Measurements from ENCODE around the gene KAT5.
"Not testable (repeated sequence)": the region's sequence is repeated elsewhere in the genome, so short reads cannot be mapped to it uniquely, and the experiment has no call there.

The KAT5 gene

GRCh38 chr11:65711785-65712632 lies at the start of gene KAT5:
KAT5 (plus strand) TSS chr11:65712252; CDS start chr11:65712268, 16 bp downstream.
- H3K27me3 ChIP-seq (ENCODE audit: control insufficient read depth, insufficient read depth, low read length): no peaks in the 10 kb centered on the region
- H3K9me3 ChIP-seq (ENCODE audit: control insufficient read depth, low read length): no peaks in the 10 kb centered on the region
- peak within 1 kb of the TSS; percentile 80 for H3K9ac ChIP-seq (ENCODE audit: low read length)
- H3K4me3 ChIP-seq (ENCODE audit: low read length): peak within 1 kb of the TSS; percentile 56
- peaks cover 16% of the 10 kb centered on the region for H3K4me1 ChIP-seq (ENCODE audit: control insufficient read depth, insufficient read depth, low read length)
- peaks cover 32% of the 10 kb centered on the region for H3K36me3 ChIP-seq (ENCODE audit: control insufficient read depth, insufficient read depth, low read length)

GRCh38 chr11:65662799-65663638 lies 49.0 kb upstream of the KAT5 start, which contains the start of gene RELA:
RELA (minus strand) TSS chr11:65662916; CDS start chr11:65662832, 84 bp downstream.
- peaks cover 19% of the 10 kb centered on the region for H3K4me1 ChIP-seq (ENCODE audit: control insufficient read depth, insufficient read depth, low read length)
- H3K9ac ChIP-seq (ENCODE audit: low read length): peak within 1 kb of the TSS; percentile 99
- H3K36me3 ChIP-seq (ENCODE audit: control insufficient read depth, insufficient read depth, low read length): peaks cover 9% of the 10 kb centered on the region
- H3K9me3 ChIP-seq (ENCODE audit: control insufficient read depth, low read length): no peaks in the 10 kb centered on the region
- no peaks in the 10 kb centered on the region for H3K27me3 ChIP-seq (ENCODE audit: control insufficient read depth, insufficient read depth, low read length)
- H3K4me3 ChIP-seq (ENCODE audit: low read length): peak within 1 kb of the TSS; percentile 74

GRCh38 chr11:65663639-65664200 lies 48.3 kb upstream of the KAT5 start:
- H3K9ac ChIP-seq (ENCODE audit: low read length): peak overlapping the region; percentile 99
- no peaks in the 10 kb centered on the region for H3K27me3 ChIP-seq (ENCODE audit: control insufficient read depth, insufficient read depth, low read length)
- H3K4me3 ChIP-seq (ENCODE audit: low read length): peak overlapping the region; percentile 74
- peaks cover 9% of the 10 kb centered on the region for H3K36me3 ChIP-seq (ENCODE audit: control insufficient read depth, insufficient read depth, low read length)
- no peaks in the 10 kb centered on the region for H3K9me3 ChIP-seq (ENCODE audit: control insufficient read depth, low read length)
- H3K4me1 ChIP-seq (ENCODE audit: control insufficient read depth, insufficient read depth, low read length): peaks cover 19% of the 10 kb centered on the region

- Histone ChIP-seq H3K9ac (ENCODE audit: low read length) (no peak overlapping the region), H3K36me3 (ENCODE audit: control insufficient read depth, insufficient read depth, low read length) (no peaks in the 10 kb centered on the region), H3K4me1 (ENCODE audit: control insufficient read depth, insufficient read depth, low read length) (no peaks in the 10 kb centered on the region), H3K27me3 (ENCODE audit: control insufficient read depth, insufficient read depth, low read length) (no peaks in the 10 kb centered on the region), H3K4me3 (ENCODE audit: low read length) (no peak overlapping the region), H3K9me3 (ENCODE audit: control insufficient read depth, low read length) (no peaks in the 10 kb centered on the region)
These were observed 39.7 kb upstream of the KAT5 start for GRCh38 chr11:65672180-65672860.

- no peak overlapping the region for H3K4me3 ChIP-seq (ENCODE audit: low read length)
- H3K27me3 ChIP-seq (ENCODE audit: control insufficient read depth, insufficient read depth, low read length): no peaks in the 10 kb centered on the region
- no peaks in the 10 kb centered on the region for H3K4me1 ChIP-seq (ENCODE audit: control insufficient read depth, insufficient read depth, low read length)
- no peaks in the 10 kb centered on the region for H3K36me3 ChIP-seq (ENCODE audit: control insufficient read depth, insufficient read depth, low read length)
- no peak overlapping the region for H3K9ac ChIP-seq (ENCODE audit: low read length)
- H3K9me3 ChIP-seq (ENCODE audit: control insufficient read depth, low read length): no peaks in the 10 kb centered on the region
These were observed 39.1 kb upstream of the KAT5 start for GRCh38 chr11:65672982-65673381.

- Histone ChIP-seq H3K27me3 (ENCODE audit: control insufficient read depth, insufficient read depth, low read length) (no peaks in the 10 kb centered on the region), H3K36me3 (ENCODE audit: control insufficient read depth, insufficient read depth, low read length) (no peaks in the 10 kb centered on the region), H3K4me3 (ENCODE audit: low read length) (no peak overlapping the region), H3K4me1 (ENCODE audit: control insufficient read depth, insufficient read depth, low read length) (no peaks in the 10 kb centered on the region), H3K9ac (ENCODE audit: low read length) (no peak overlapping the region), H3K9me3 (ENCODE audit: control insufficient read depth, low read length) (no peaks in the 10 kb centered on the region)
These were observed 31.8 kb upstream of the KAT5 start for GRCh38 chr11:65680192-65680743.

- not testable (repeated sequence) for H3K4me3 ChIP-seq (ENCODE audit: low read length); H3K36me3 ChIP-seq (ENCODE audit: control insufficient read depth, insufficient read depth, low read length); H3K9me3 ChIP-seq (ENCODE audit: control insufficient read depth, low read length); H3K9ac ChIP-seq (ENCODE audit: low read length); H3K27me3 ChIP-seq (ENCODE audit: control insufficient read depth, insufficient read depth, low read length); H3K4me1 ChIP-seq (ENCODE audit: control insufficient read depth, insufficient read depth, low read length)
These were observed 28.6 kb upstream of the KAT5 start for GRCh38 chr11:65683480-65683879.

- no peaks in the 10 kb centered on the region for H3K9me3 ChIP-seq (ENCODE audit: control insufficient read depth, low read length)
- no peaks in the 10 kb centered on the region for H3K36me3 ChIP-seq (ENCODE audit: control insufficient read depth, insufficient read depth, low read length)
- H3K4me1 ChIP-seq (ENCODE audit: control insufficient read depth, insufficient read depth, low read length): no peaks in the 10 kb centered on the region
- H3K9ac ChIP-seq (ENCODE audit: low read length): no peak overlapping the region
- H3K4me3 ChIP-seq (ENCODE audit: low read length): no peak overlapping the region
- no peaks in the 10 kb centered on the region for H3K27me3 ChIP-seq (ENCODE audit: control insufficient read depth, insufficient read depth, low read length)
These were observed 26.1 kb upstream of the KAT5 start for GRCh38 chr11:65685981-65686380.

GRCh38 chr11:65691847-65692246 lies 20.2 kb upstream of the KAT5 start:
- peaks cover 30% of the 10 kb centered on the region for H3K4me1 ChIP-seq (ENCODE audit: control insufficient read depth, insufficient read depth, low read length)
- H3K36me3 ChIP-seq (ENCODE audit: control insufficient read depth, insufficient read depth, low read length): not testable (repeated sequence)

GRCh38 chr11:65692367-65692766 lies 19.7 kb upstream of the KAT5 start:
- no peaks in the 10 kb centered on the region for H3K27me3 ChIP-seq (ENCODE audit: control insufficient read depth, insufficient read depth, low read length)
- H3K4me3 ChIP-seq (ENCODE audit: low read length): no peak overlapping the region
- H3K36me3 ChIP-seq (ENCODE audit: control insufficient read depth, insufficient read depth, low read length): no peaks in the 10 kb centered on the region

More at GRCh38 chr11:65691847-65692246, 20.2 kb upstream of the KAT5 start:
- H3K9ac ChIP-seq (ENCODE audit: low read length): peak overlapping the region; percentile 73
- not testable (repeated sequence) for H3K4me3 ChIP-seq (ENCODE audit: low read length); H3K27me3 ChIP-seq (ENCODE audit: control insufficient read depth, insufficient read depth, low read length); H3K9me3 ChIP-seq (ENCODE audit: control insufficient read depth, low read length)

GRCh38 chr11:65695459-65696241 lies 16.4 kb upstream of the KAT5 start:
- Histone ChIP-seq H3K9ac (ENCODE audit: low read length) (no peak overlapping the region), H3K4me3 (ENCODE audit: low read length) (no peak overlapping the region), H3K9me3 (ENCODE audit: control insufficient read depth, low read length) (no peaks in the 10 kb centered on the region), H3K27me3 (ENCODE audit: control insufficient read depth, insufficient read depth, low read length) (no peaks in the 10 kb centered on the region), H3K4me1 (ENCODE audit: control insufficient read depth, insufficient read depth, low read length) (peaks cover 37% of the 10 kb centered on the region), H3K36me3 (ENCODE audit: control insufficient read depth, insufficient read depth, low read length) (no peaks in the 10 kb centered on the region)

More at GRCh38 chr11:65692367-65692766, 19.7 kb upstream of the KAT5 start:
- Histone ChIP-seq H3K9me3 (ENCODE audit: control insufficient read depth, low read length) (no peaks in the 10 kb centered on the region), H3K4me1 (ENCODE audit: control insufficient read depth, insufficient read depth, low read length) (peaks cover 30% of the 10 kb centered on the region), H3K9ac (ENCODE audit: low read length) (peak overlapping the region; percentile 73)

Data from mucosa of stomach (tissue), 1 donor.